HepG2 (cell line): ENCODE results near the gene PAQR5. TPM values are rescaled to one million over a fixed set of nuclear protein-coding genes. Genes with fewer than 3 reads are reported as not detected.
A peak's percentile ranks its signal among the peaks of the same experiment; 100 is the strongest.

Source experiments
- GTF3A ChIP-seq: sonication (generic); formaldehyde crosslinking; conservative IDR thresholded peaks from 2 replicates; pipeline ENCODE4 v1.4.0; 2020; ENCODE audit warnings: mild to moderate bottlenecking, missing genetic modification reagents
- HMGXB3 ChIP-seq: sonication (generic); formaldehyde crosslinking; IDR thresholded peaks from 2 replicates; pipeline ENCODE4 v1.4.0; 2020; ENCODE audit warnings: missing genetic modification reagents, borderline replicate concordance
- KDM5B ChIP-seq: sonication (generic); formaldehyde crosslinking; IDR thresholded peaks from 2 replicates; pipeline ENCODE4 v1.4.0; 2020; ENCODE audit warnings: missing genetic modification reagents, mild to moderate bottlenecking, borderline replicate concordance
- KMT2B ChIP-seq: IDR thresholded peaks from 2 replicates; pipeline ENCODE4 v1.6.1; 2016; ENCODE audit warnings: missing genetic modification reagents, missing compliant biosample characterization
- NR3C1 ChIP-seq: sonication (generic); formaldehyde crosslinking; IDR thresholded peaks from 2 replicates; pipeline ENCODE4 v1.4.0; 2020; ENCODE audit warnings: missing genetic modification reagents
- ONECUT2 ChIP-seq: sonication (generic); formaldehyde crosslinking; IDR thresholded peaks from 2 replicates; pipeline ENCODE4 v1.4.0; 2020; ENCODE audit warnings: missing genetic modification reagents
- RFX3 ChIP-seq: IDR thresholded peaks from 2 replicates; pipeline ENCODE4 v1.6.1; 2016; ENCODE audit warnings: missing biosample characterization, missing genetic modification reagents
- RNF2 ChIP-seq: fragments of 450-650 bp; conservative IDR thresholded peaks from 2 replicates; pipeline ENCODE4 v1.6.1; 2016; ENCODE audit warnings: low read depth
- TBL1XR1 ChIP-seq: fragments of 150-350 bp; IDR thresholded peaks from 2 replicates; pipeline ENCODE4 v1.6.1; 2014; ENCODE audit warnings: borderline replicate concordance, low read length; ENCODE audit not compliant: partially characterized antibody
- THAP7 ChIP-seq: sonication (generic); formaldehyde crosslinking; IDR thresholded peaks from 2 replicates; pipeline ENCODE4 v1.8.1; 2023; ENCODE audit warnings: mild to moderate bottlenecking, missing genetic modification reagents
- THRA ChIP-seq: sonication (generic); formaldehyde crosslinking; IDR thresholded peaks from 2 replicates; pipeline ENCODE4 v1.4.0; 2020; ENCODE audit warnings: missing genetic modification reagents, borderline replicate concordance
- YEATS4 ChIP-seq: sonication (generic); formaldehyde crosslinking; IDR thresholded peaks from 2 replicates; pipeline ENCODE4 v1.4.0; 2020; ENCODE audit warnings: missing genetic modification reagents, borderline replicate concordance
- ZBTB38 ChIP-seq: sonication (generic); formaldehyde crosslinking; IDR thresholded peaks from 2 replicates; pipeline ENCODE4 v1.5.1; 2020; ENCODE audit warnings: mild to moderate bottlenecking, missing genetic modification reagents
- ZMYM3 ChIP-seq: sonication (generic); formaldehyde crosslinking; IDR thresholded peaks from 2 replicates; pipeline ENCODE4 v1.5.1; 2020; ENCODE audit warnings: mild to moderate bottlenecking, missing genetic modification reagents
- ZNF225 ChIP-seq: sonication (generic); formaldehyde crosslinking; IDR thresholded peaks from 2 replicates; pipeline ENCODE4 v1.4.0; 2020; ENCODE audit warnings: mild to moderate bottlenecking, missing genetic modification reagents
- ZNF446 ChIP-seq: sonication (generic); formaldehyde crosslinking; IDR thresholded peaks from 2 replicates; pipeline ENCODE4 v1.5.0; 2020; ENCODE audit warnings: mild to moderate bottlenecking, missing genetic modification reagents
- ZNF468 ChIP-seq: sonication (generic); formaldehyde crosslinking; IDR thresholded peaks from 2 replicates; pipeline ENCODE4 v1.8.0; 2022; ENCODE audit warnings: mild to moderate bottlenecking, moderate library complexity, missing genetic modification reagents
- ZNF484 ChIP-seq: sonication (generic); formaldehyde crosslinking; IDR thresholded peaks from 2 replicates; pipeline ENCODE4 v1.5.1; 2020; ENCODE audit warnings: mild to moderate bottlenecking, low read depth, missing genetic modification reagents, borderline replicate concordance
- ZNF558 ChIP-seq: sonication (generic); formaldehyde crosslinking; IDR thresholded peaks from 2 replicates; pipeline ENCODE4 v1.9.0; 2022; ENCODE audit warnings: mild to moderate bottlenecking, missing genetic modification reagents, borderline replicate concordance
- ZNF703 ChIP-seq: sonication (generic); formaldehyde crosslinking; IDR thresholded peaks from 2 replicates; pipeline ENCODE4 v1.5.1; 2020; ENCODE audit warnings: missing genetic modification reagents, mild to moderate bottlenecking, moderate library complexity, borderline replicate concordance
- ZNF709 ChIP-seq: sonication (generic); formaldehyde crosslinking; IDR thresholded peaks from 2 replicates; pipeline ENCODE4 v1.5.0; 2020; ENCODE audit warnings: mild to moderate bottlenecking, missing genetic modification reagents
- ZNF891 ChIP-seq: sonication (generic); formaldehyde crosslinking; IDR thresholded peaks from 2 replicates; pipeline ENCODE4 v1.5.0; 2020; ENCODE audit warnings: mild to moderate bottlenecking, missing genetic modification reagents
- polyA plus RNA-seq, 8 experiments: library from polyadenylated mRNA; depleted of rRNA in 3 of 8; stranded (reverse) in 7 of 8; unstranded in 1 of 8; fragments of >200 nt; fragmentation: Illumina TruSeq in 4 of 8; extraction: Trizol in 4 of 8; gene quantifications; 2 replicates each; pipeline versions ENCODE4 v1.2.1 to v1.2.3, GENCODE V29; 2011 to 2016; ENCODE audit warnings: low read depth in 4 of 8, missing spikeins in 1 of 8, mixed read lengths in 1 of 8; ENCODE audit not compliant: insufficient read depth in 1 of 8
- total RNA-seq, 5 experiments: library from RNA; depleted of rRNA; stranded (reverse); fragments of >200 nt; fragmentation: Illumina TruSeq; extraction: Trizol; gene quantifications; 2 replicates each; pipeline ENCODE4 v1.2.3, GENCODE V29; 2016; ENCODE audit warnings: low read depth in 1 of 5

Gene PAQR5
- total and polyA plus RNA-seq, 2 of the 13 experiments (the other 11 are each of a cell fraction or from before 2014, with no cell fraction given): 0.53 to 1.3 TPM

GRCh38 chr15:69452692-69453521, 154.2 kb downstream of the PAQR5 start, which contains the start of gene RPLP1 (continued):
- TF ChIP-seq THRA (CRISPR knock-in tag) (peak; percentile 40; the same call in 1 of the 2 replicates), ZNF703 (CRISPR knock-in tag) (no peak; the same call in 1 of the 2 replicates), ZNF558 (CRISPR knock-in tag) (peak; percentile 91; the same call in 1 of the 2 replicates), KMT2B (CRISPR knock-in tag) (peak; percentile 61), ZMYM3 (CRISPR knock-in tag) (0 out of 2 replicates have a peak, but pooled peaks have one; percentile 37), ZNF891 (CRISPR knock-in tag) (peak; percentile 24; the same call in 1 of the 2 replicates), ZNF446 (CRISPR knock-in tag) (peak; percentile 57; the same call in 1 of the 2 replicates), ZNF225 (CRISPR knock-in tag) (peak; percentile 93; the same call in 1 of the 2 replicates), ONECUT2 (CRISPR knock-in tag) (0 out of 2 replicates have a peak, but pooled peaks have one; percentile 18), TBL1XR1 (no peak), NR3C1 (peak; percentile 23; the same call in 1 of the 2 replicates), YEATS4 (CRISPR knock-in tag) (peak; percentile 96), KDM5B (peak; percentile 97), ZNF484 (CRISPR knock-in tag) (no peak), ZBTB38 (peak; percentile 28; the same call in 1 of the 2 replicates), ZNF468 (CRISPR knock-in tag) (peak; percentile 79; the same call in 1 of the 2 replicates), RFX3 (CRISPR knock-in tag) (no peak; the same call in 1 of the 2 replicates), ZNF709 (CRISPR knock-in tag) (peak; percentile 86; the same call in 1 of the 2 replicates), RNF2 (peak; percentile 43; the same call in 1 of the 2 replicates), HMGXB3 (CRISPR knock-in tag) (peak; percentile 88; the same call in 1 of the 2 replicates), GTF3A (no peak), THAP7 (CRISPR knock-in tag) (no peak)
